Neural progenitor cell (in vitro differentiated cells): ENCODE data around the gene CCDC102A. TPM values are rescaled to one million over a fixed set of nuclear protein-coding genes. Genes with fewer than 3 reads are reported as not detected.
A peak's percentile ranks its signal among the peaks of the same experiment; 100 is the strongest.

Source experiments
- DNase-seq: peaks from one replicate; pipeline ENCODE4 v3.0.0-alpha.2; 2016; ENCODE audit warnings: low spot score
- H2AFZ ChIP-seq: fragments of 200-600 bp; sonication (generic); replicated peaks from 2 replicates; pipeline ENCODE4 v1.6.1; 2016; ENCODE audit warnings: antibody characterized with exemption
- H3F3A ChIP-seq: fragments of 200-600 bp; sonication (generic); 2 replicates; pipeline ENCODE4 v1.6.1; 2016; ENCODE audit warnings: antibody characterized with exemption, low read depth
- H3K27ac ChIP-seq: fragments of 200-600 bp; sonication (generic); 2 replicates; pipeline ENCODE4 v1.5.1; 2016; ENCODE audit warnings: mild to moderate bottlenecking
- H3K27me3 ChIP-seq: fragments of 200-600 bp; sonication (generic); 2 replicates; pipeline ENCODE4 v1.6.1; 2016; ENCODE audit warnings: mild to moderate bottlenecking, moderate library complexity
- H3K36me3 ChIP-seq: fragments of 200-600 bp; sonication (generic); 2 replicates; pipeline ENCODE4 v1.5.1; 2016
- H3K4me1 ChIP-seq: fragments of 200-600 bp; sonication (generic); 2 replicates; pipeline ENCODE4 v1.6.1; 2016; ENCODE audit warnings: mixed run types
- H3K4me2 ChIP-seq: fragments of 200-600 bp; sonication (generic); 2 replicates; pipeline ENCODE4 v1.6.1; 2016
- H3K4me3 ChIP-seq: fragments of 200-600 bp; sonication (generic); 2 replicates; pipeline ENCODE4 v1.5.1; 2016
- H3K79me2 ChIP-seq: fragments of 200-600 bp; sonication (generic); 2 replicates; pipeline ENCODE4 v1.6.1; 2016; ENCODE audit warnings: low read depth
- H3K9ac ChIP-seq: fragments of 200-600 bp; sonication (generic); 2 replicates; pipeline ENCODE4 v1.6.1; 2016
- H3K9me3 ChIP-seq: fragments of 200-600 bp; sonication (generic); 2 replicates; pipeline ENCODE4 v1.5.1; 2016; ENCODE audit warnings: low read depth
- H4K20me1 ChIP-seq: fragments of 200-600 bp; sonication (generic); 2 replicates; pipeline ENCODE4 v1.6.1; 2016; ENCODE audit warnings: low read depth
- H3K27ac Mint-ChIP-seq: 3 replicates; pipeline ENCODE4 v1.8.0; 2021; ENCODE audit warnings: mixed read lengths
- H3K27me3 Mint-ChIP-seq: 2 replicates; pipeline ENCODE4 v1.8.0; 2022; ENCODE audit warnings: low read depth, mild to moderate bottlenecking, inconsistent platforms, moderate library complexity, mixed read lengths; ENCODE audit not compliant: insufficient read depth
- H3K36me3 Mint-ChIP-seq: 3 replicates; pipeline ENCODE4 v1.8.0; 2021; ENCODE audit warnings: mixed read lengths
- H3K4me1 Mint-ChIP-seq: 3 replicates; pipeline ENCODE4 v1.8.0; 2021; ENCODE audit warnings: mixed read lengths
- H3K4me3 Mint-ChIP-seq: 3 replicates; pipeline ENCODE4 v1.8.0; 2021; ENCODE audit warnings: mild to moderate bottlenecking, moderate library complexity, mixed read lengths
- H3K9me3 Mint-ChIP-seq: 3 replicates; pipeline ENCODE4 v1.8.0; 2020; ENCODE audit warnings: mixed read lengths
- CTCF ChIP-seq: fragments of 200-600 bp; sonication (generic); IDR thresholded peaks from 2 replicates; pipeline ENCODE4 v1.5.1; 2017; ENCODE audit warnings: antibody characterized with exemption, mild to moderate bottlenecking
- EZH2 ChIP-seq: fragments of 200-600 bp; sonication (generic); IDR thresholded peaks from 2 replicates; pipeline ENCODE4 v1.6.1; 2017; ENCODE audit warnings: antibody characterized with exemption, mild to moderate bottlenecking, moderate library complexity
- EZH2phosphoT487 ChIP-seq: fragments of 200-600 bp; sonication (generic); IDR thresholded peaks from 2 replicates; pipeline ENCODE4 v1.6.1; 2017; ENCODE audit warnings: antibody characterized with exemption
- total RNA-seq: library from RNA; depleted of rRNA; stranded (reverse); fragments of >200 nt; gene quantifications from 2 replicates; pipeline ENCODE4 v1.2.3, GENCODE V29; 2015; ENCODE audit warnings: low replicate concordance

The CCDC102A gene
- total RNA-seq, 1 donor from 2014 or later = 3.9 TPM

DNA sequence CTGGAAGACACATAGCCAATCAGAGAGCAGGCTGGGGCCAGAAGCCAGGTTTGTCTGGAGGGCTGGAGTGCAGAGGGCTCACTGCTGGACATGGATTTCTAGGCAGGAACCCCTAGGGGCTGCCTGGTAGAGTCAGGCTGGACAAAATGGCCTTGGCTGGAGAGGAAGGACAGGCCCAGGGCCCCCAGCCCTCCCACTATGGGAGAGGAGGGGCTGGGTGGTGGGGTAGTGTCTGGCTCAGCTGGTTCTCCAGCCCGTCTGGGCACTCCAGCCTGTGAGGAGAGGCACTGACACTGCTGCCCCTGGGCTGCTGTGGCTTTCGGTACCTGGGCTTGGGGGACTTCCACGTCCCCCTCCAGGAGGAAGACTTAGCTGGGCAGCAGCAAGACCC is 28.3 kb downstream of the CCDC102A start:
- H3K27me3 Mint-ChIP-seq = peaks cover 13% of the 10 kb centered on the region
- no peaks in the 10 kb centered on the region for H3K9me3 Mint-ChIP-seq
- no peak overlapping the region for H3K27ac ChIP-seq
- H3K9ac ChIP-seq = no peak overlapping the region
- H3K36me3 Mint-ChIP-seq = peaks cover 2% of the 10 kb centered on the region
- H4K20me1 ChIP-seq = no peaks in the 10 kb centered on the region
- H3K4me2 ChIP-seq = no peak overlapping the region
- no peak overlapping the region for H3K27ac Mint-ChIP-seq
- H3K4me1 Mint-ChIP-seq = peaks cover 36% of the 10 kb centered on the region
- peaks cover 5% of the 10 kb centered on the region for H3F3A ChIP-seq
- no peak for DNase-seq
- H2AFZ ChIP-seq = peak overlapping the region; percentile 91
- no peak for TF ChIP-seq EZH2
- no peak for TF ChIP-seq EZH2phosphoT487
- no peak for TF ChIP-seq CTCF
- no peaks in the 10 kb centered on the region for H3K27me3 ChIP-seq
- no peaks in the 10 kb centered on the region for H3K9me3 ChIP-seq
- peaks cover 11% of the 10 kb centered on the region for H3K4me1 ChIP-seq
- H3K4me3 Mint-ChIP-seq = no peak overlapping the region
- no peak overlapping the region for H3K4me3 ChIP-seq
- no peaks in the 10 kb centered on the region for H3K36me3 ChIP-seq
- no peaks in the 10 kb centered on the region for H3K79me2 ChIP-seq

DNA sequence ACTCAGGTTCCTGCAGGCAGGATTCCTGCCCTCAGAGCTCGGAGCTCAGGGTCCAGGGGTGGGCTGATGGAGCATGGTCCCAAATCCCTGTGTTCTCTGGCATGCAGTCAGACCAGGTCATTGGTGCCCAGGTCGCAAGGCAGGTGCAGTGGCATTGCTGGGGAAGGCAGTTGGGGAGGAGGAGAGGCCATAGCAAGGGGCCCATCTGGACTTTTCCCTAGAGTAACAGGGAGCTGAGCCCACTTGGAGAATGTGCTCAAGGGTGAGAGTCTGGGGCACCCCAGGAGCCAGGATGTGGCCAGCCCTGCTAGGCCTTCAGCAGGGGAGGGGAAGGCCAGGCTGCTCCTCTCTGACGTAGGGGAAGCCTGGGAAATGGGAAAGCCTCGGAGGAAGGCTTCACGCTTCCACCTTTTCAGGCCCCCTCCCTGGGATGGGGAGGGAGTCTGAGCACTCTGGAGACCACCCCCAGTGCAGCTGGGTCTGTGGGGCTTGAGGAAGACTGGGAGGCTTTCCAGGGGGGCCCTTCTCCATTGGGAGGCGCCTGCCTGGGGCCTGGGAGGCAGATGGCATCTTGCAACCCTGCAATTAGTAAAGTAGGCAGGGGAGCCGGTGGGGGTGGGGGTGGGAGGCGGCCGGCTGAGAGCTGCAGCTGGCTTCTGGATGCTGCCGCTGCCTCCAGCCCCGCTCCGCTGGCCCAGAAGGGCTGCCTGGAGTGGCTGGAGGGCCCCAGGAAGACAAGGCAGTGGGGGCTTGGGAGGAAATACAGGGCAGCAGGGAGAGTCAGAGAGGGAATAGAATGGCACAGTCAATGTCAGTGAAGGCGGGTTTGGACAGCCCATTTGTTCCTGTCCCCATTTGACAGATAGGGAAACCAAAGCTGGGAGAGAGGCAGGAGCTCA is 29.0 kb downstream of the CCDC102A start:
- no peak overlapping the region for H3K4me3 Mint-ChIP-seq
- H3K27me3 Mint-ChIP-seq = peaks cover 13% of the 10 kb centered on the region
- Histone ChIP-seq H3F3A (peaks cover 5% of the 10 kb centered on the region), H3K9me3 (no peaks in the 10 kb centered on the region), H3K9ac (no peak overlapping the region), H3K27me3 (no peaks in the 10 kb centered on the region), H2AFZ (peak overlapping the region; percentile 91), H3K79me2 (no peaks in the 10 kb centered on the region), H4K20me1 (no peaks in the 10 kb centered on the region), H3K4me1 (peaks cover 11% of the 10 kb centered on the region), H3K4me3 (no peak overlapping the region), H3K4me2 (peak overlapping the region; percentile 25), H3K36me3 (no peaks in the 10 kb centered on the region), H3K27ac (no peak overlapping the region)
- no peaks in the 10 kb centered on the region for H3K9me3 Mint-ChIP-seq
- peak overlapping the region; percentile 72 for H3K27ac Mint-ChIP-seq
- peaks cover 2% of the 10 kb centered on the region for H3K36me3 Mint-ChIP-seq
- TF ChIP-seq EZH2 (no peak), EZH2phosphoT487 (no peak), CTCF (no peak)
- H3K4me1 Mint-ChIP-seq = peaks cover 38% of the 10 kb centered on the region
- peak; percentile 31 for DNase-seq

GRCh38 chr16:57505169-57505568 is 31.2 kb downstream of the CCDC102A start:
- H3K27ac Mint-ChIP-seq = no peak overlapping the region
- no peak overlapping the region for H3K27ac ChIP-seq
- no peaks in the 10 kb centered on the region for H3F3A ChIP-seq
- H2AFZ ChIP-seq = no peak overlapping the region
- H3K4me3 ChIP-seq = no peak overlapping the region
- no peak overlapping the region for H3K9ac ChIP-seq
- no peaks in the 10 kb centered on the region for H4K20me1 ChIP-seq
- H3K9me3 ChIP-seq = no peaks in the 10 kb centered on the region
- peaks cover 36% of the 10 kb centered on the region for H3K4me1 Mint-ChIP-seq
- DNase-seq = no peak
- no peaks in the 10 kb centered on the region for H3K36me3 Mint-ChIP-seq
- H3K4me2 ChIP-seq = no peak overlapping the region
- H3K4me1 ChIP-seq = peaks cover 11% of the 10 kb centered on the region
- H3K36me3 ChIP-seq = no peaks in the 10 kb centered on the region
- no peaks in the 10 kb centered on the region for H3K79me2 ChIP-seq
- TF ChIP-seq EZH2 = no peak
- no peak for TF ChIP-seq CTCF
- TF ChIP-seq EZH2phosphoT487 = no peak
- no peaks in the 10 kb centered on the region for H3K27me3 ChIP-seq
- no peak overlapping the region for H3K4me3 Mint-ChIP-seq
- peaks cover 14% of the 10 kb centered on the region for H3K27me3 Mint-ChIP-seq
- no peaks in the 10 kb centered on the region for H3K9me3 Mint-ChIP-seq
